ENCODE measurements around the gene DPP6. TPM values are rescaled to one million over a fixed set of nuclear protein-coding genes. Genes with fewer than 3 reads are reported as not detected.

Gene DPP6
- total and polyA plus RNA-seq, 2 donors (not counting 1 experiment from before 2014, with no cell fraction given) = not detected

DNA sequence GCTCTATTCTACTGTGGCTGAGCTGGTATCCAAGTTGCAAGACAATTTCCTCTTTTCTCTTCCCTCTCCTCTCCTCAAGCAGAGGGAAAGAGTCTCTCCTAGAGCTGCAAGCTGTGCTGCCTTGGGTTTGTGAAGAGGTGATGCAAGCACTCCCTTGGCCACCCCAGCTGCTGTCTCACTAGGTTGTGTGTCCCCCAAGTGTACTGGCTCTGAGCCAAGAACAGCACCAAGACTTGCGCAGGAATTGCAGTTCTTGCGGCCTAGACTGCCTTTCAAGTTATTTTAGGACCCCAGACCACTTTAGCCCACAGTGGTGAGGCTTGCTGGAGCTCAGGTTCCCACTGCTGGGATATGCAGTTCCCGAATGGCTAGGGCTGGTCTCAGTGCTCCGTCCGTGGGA is 411.6 kb downstream of the DPP6 start:
- intact Hi-C loops (cut with micrococcal nuclease) = no loop called here
- ChIA-PET POLR2A (no interaction called here), CTCF (no interaction called here)
- H3K4me2 ChIP-seq (replicated peaks; ENCODE audit: low read depth, low read length, poor library complexity, severe bottlenecking) = no peak overlapping the region
- no peaks in the 10 kb centered on the region for H3K79me2 ChIP-seq (ENCODE audit: control insufficient read depth, insufficient read depth, low read length)
- no peak overlapping the region for H3K4me3 ChIP-seq (ENCODE audit: control extremely low read depth in 1 of 5, extremely low read depth in 1 of 5, insufficient read depth in 1 of 5, low read depth in 2 of 5, low read length in 4 of 5)
- DNase-seq (no peak), ATAC-seq (ENCODE audit: low read depth) (no peak)
- H3K4me1 ChIP-seq (ENCODE audit: control insufficient read depth in 2 of 2, insufficient read depth in 2 of 2, low read length in 2 of 2) = no peaks in the 10 kb centered on the region
- H2AFZ ChIP-seq (ENCODE audit: insufficient read depth, low read depth, low read length, poor library complexity, severe bottlenecking) = no peak overlapping the region
- H3K9me3 Mint-ChIP-seq (ENCODE audit: insufficient read depth) = peaks cover 11% of the 10 kb centered on the region
- H3K4me1 Mint-ChIP-seq = no peaks in the 10 kb centered on the region
- H3K9ac ChIP-seq (ENCODE audit: low read length) = no peak overlapping the region
- no peaks in the 10 kb centered on the region for H3K27me3 ChIP-seq (replicated peaks in 1 of 4; ENCODE audit: control extremely low read depth in 1 of 4, control insufficient read depth in 3 of 4, insufficient read depth in 4 of 4, low read length in 3 of 4)
- no peak overlapping the region for H3K4me3 Mint-ChIP-seq
- no peaks in the 10 kb centered on the region for H3K36me3 ChIP-seq (replicated peaks in 1 of 2; ENCODE audit: control extremely low read depth in 1 of 2, control insufficient read depth in 1 of 2, extremely low read depth in 1 of 2, insufficient read depth in 2 of 2, low read length in 1 of 2)
- H3K27ac ChIP-seq (ENCODE audit: low read length in 2 of 2) = no peak overlapping the region
- H3K27me3 Mint-ChIP-seq = no peaks in the 10 kb centered on the region
- WGBS (ENCODE audit: insufficient coverage) = 92% methylated on average over 5 of the region's 5 CpGs
- no peak overlapping the region for H3K27ac Mint-ChIP-seq
- TF ChIP-seq, protein P1, sequence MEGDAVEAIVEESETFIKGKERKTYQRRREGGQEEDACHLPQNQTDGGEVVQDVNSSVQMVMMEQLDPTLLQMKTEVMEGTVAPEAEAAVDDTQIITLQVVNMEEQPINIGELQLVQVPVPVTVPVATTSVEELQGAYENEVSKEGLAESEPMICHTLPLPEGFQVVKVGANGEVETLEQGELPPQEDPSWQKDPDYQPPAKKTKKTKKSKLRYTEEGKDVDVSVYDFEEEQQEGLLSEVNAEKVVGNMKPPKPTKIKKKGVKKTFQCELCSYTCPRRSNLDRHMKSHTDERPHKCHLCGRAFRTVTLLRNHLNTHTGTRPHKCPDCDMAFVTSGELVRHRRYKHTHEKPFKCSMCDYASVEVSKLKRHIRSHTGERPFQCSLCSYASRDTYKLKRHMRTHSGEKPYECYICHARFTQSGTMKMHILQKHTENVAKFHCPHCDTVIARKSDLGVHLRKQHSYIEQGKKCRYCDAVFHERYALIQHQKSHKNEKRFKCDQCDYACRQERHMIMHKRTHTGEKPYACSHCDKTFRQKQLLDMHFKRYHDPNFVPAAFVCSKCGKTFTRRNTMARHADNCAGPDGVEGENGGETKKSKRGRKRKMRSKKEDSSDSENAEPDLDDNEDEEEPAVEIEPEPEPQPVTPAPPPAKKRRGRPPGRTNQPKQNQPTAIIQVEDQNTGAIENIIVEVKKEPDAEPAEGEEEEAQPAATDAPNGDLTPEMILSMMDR (IDR thresholded peaks at IDR 0.05) = no peak
- TF ChIP-seq EZH2 (IDR thresholded peaks at IDR 0.05; ENCODE audit: borderline replicate concordance, insufficient read depth, low read depth, low read length, poor library complexity, severe bottlenecking) = no peak
- H4K20me1 ChIP-seq (ENCODE audit: control insufficient read depth, insufficient read depth, low read length, poor library complexity, severe bottlenecking) = no peaks in the 10 kb centered on the region
- H3K9me3 ChIP-seq (ENCODE audit: control extremely low read depth in 1 of 3, control insufficient read depth in 2 of 3, insufficient read depth in 1 of 3, low read length in 2 of 3) = peaks cover 0 to 11% (median 0%) of the 10 kb centered on the region in 3 donors

DNA sequence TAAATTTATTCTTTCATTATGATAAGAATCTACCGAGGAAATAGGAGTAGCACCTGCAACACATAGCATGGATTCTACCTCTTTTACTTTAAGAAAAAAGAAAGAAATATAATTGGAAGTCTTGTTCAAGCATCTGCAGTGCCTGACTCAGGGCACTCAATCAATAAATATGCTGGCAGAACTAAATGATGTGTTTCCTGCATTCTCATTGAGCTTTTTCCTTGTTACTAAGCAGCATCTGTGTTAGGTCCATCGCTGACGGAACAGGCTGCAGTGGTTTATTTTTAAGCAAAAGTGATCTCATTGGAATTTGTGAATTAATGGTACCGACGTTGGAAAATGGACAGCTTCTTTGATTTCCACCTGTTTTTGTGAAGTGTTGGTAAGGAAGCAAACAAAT is 417.5 kb downstream of the DPP6 start:
- H3K79me2 ChIP-seq (ENCODE audit: control insufficient read depth, insufficient read depth, low read length) = no peaks in the 10 kb centered on the region
- WGBS (ENCODE audit: insufficient coverage) = no CpG with 5 or more reads among the region's 5 CpGs
- no peaks in the 10 kb centered on the region for H3K9me3 ChIP-seq (ENCODE audit: control extremely low read depth in 1 of 3, control insufficient read depth in 2 of 3, insufficient read depth in 1 of 3, low read length in 2 of 3)
- no peak overlapping the region for H3K27ac ChIP-seq (ENCODE audit: low read length in 2 of 2)
- H3K4me2 ChIP-seq (replicated peaks; ENCODE audit: low read depth, low read length, poor library complexity, severe bottlenecking) = no peak overlapping the region
- no peak overlapping the region for H3K9ac ChIP-seq (ENCODE audit: low read length)
- intact Hi-C loops (cut with micrococcal nuclease) = no loop called here
- H2AFZ ChIP-seq (ENCODE audit: insufficient read depth, low read depth, low read length, poor library complexity, severe bottlenecking) = no peak overlapping the region
- H3K27me3 ChIP-seq (replicated peaks in 1 of 4; ENCODE audit: control extremely low read depth in 1 of 4, control insufficient read depth in 3 of 4, insufficient read depth in 4 of 4, low read length in 3 of 4) = no peaks in the 10 kb centered on the region
- peaks cover 7% of the 10 kb centered on the region for H3K9me3 Mint-ChIP-seq (ENCODE audit: insufficient read depth)
- H3K36me3 ChIP-seq (replicated peaks in 1 of 2; ENCODE audit: control extremely low read depth in 1 of 2, control insufficient read depth in 1 of 2, extremely low read depth in 1 of 2, insufficient read depth in 2 of 2, low read length in 1 of 2) = no peaks in the 10 kb centered on the region
- DNase-seq (no peak), ATAC-seq (ENCODE audit: low read depth) (no peak)
- no peaks in the 10 kb centered on the region for H4K20me1 ChIP-seq (ENCODE audit: control insufficient read depth, insufficient read depth, low read length, poor library complexity, severe bottlenecking)
- no peaks in the 10 kb centered on the region for H3K4me1 ChIP-seq (ENCODE audit: control insufficient read depth in 2 of 2, insufficient read depth in 2 of 2, low read length in 2 of 2)
- CTCF ChIA-PET = no interaction called here
- H3K27me3 Mint-ChIP-seq = no peaks in the 10 kb centered on the region
- POLR2A ChIA-PET = no interaction called here
- TF ChIP-seq EZH2 (IDR thresholded peaks at IDR 0.05; ENCODE audit: borderline replicate concordance, insufficient read depth, low read depth, low read length, poor library complexity, severe bottlenecking) = no peak
- TF ChIP-seq, protein P1 (IDR thresholded peaks at IDR 0.05) = no peak
- H3K27ac Mint-ChIP-seq = no peak overlapping the region
- no peak overlapping the region for H3K4me3 Mint-ChIP-seq
- H3K4me3 ChIP-seq (ENCODE audit: control extremely low read depth in 1 of 5, extremely low read depth in 1 of 5, insufficient read depth in 1 of 5, low read depth in 2 of 5, low read length in 4 of 5) = no peak overlapping the region
- no peaks in the 10 kb centered on the region for H3K4me1 Mint-ChIP-seq

Data from B cell (primary cell).